H1 (cell line): ENCODE data around the gene RMDN3. TPM values are rescaled to one million over a fixed set of nuclear protein-coding genes. Genes with fewer than 3 reads are reported as not detected.

Experiments
- CTCF ChIA-PET: fragments of 300-600 bp; sonication (Branson Sonifier 250); formaldehyde crosslinking; loops from one replicate; lab custom pipeline; 2021; ENCODE audit not compliant: partially characterized antibody; lab: Charles Lee
- POLR2A ChIA-PET: fragments of 300-600 bp; sonication (Branson Sonifier 250); formaldehyde crosslinking; loops from one replicate; lab custom pipeline; 2021; ENCODE audit warnings: inconsistent platforms; ENCODE audit not compliant: partially characterized antibody; lab: Charles Lee
- DNase-seq, 2 experiments: peaks; one replicate each; pipeline versions ENCODE4 v3.0.0 to v3.0.0-alpha.2; 2010 to 2022; ENCODE audit warnings: low spot score in 2 of 2, low read depth in 1 of 2, mixed read lengths in 1 of 2
- FAIRE-seq: peaks from 2 replicates; lab custom pipeline; 2011; peaks lifted over from hg19 to GRCh38; lab: Jason Lieb, UNC
- H2AFZ ChIP-seq: 2 replicates; pipeline ENCODE4 v1.8.1; 2012; ENCODE audit warnings: low read length, inconsistent platforms
- H2AK5ac ChIP-seq: 2 replicates; pipeline ENCODE4 v1.6.1; 2013; ENCODE audit warnings: low read depth, low read length
- H2BK120ac ChIP-seq: replicated peaks from 2 replicates; pipeline ENCODE3; 2013; ENCODE audit warnings: low read depth, low read length, inconsistent platforms
- H2BK12ac ChIP-seq: 2 replicates; pipeline ENCODE4 v1.6.1; 2013; ENCODE audit warnings: low read depth, low read length
- H2BK15ac ChIP-seq: 2 replicates; pipeline ENCODE4 v1.6.1; 2013; ENCODE audit warnings: low read length
- H2BK20ac ChIP-seq: 2 replicates; pipeline ENCODE4 v1.6.1; 2013; ENCODE audit warnings: low read length
- H2BK5ac ChIP-seq: 2 replicates; pipeline ENCODE4 v1.6.1; 2013; ENCODE audit warnings: low read depth, low read length
- H3K14ac ChIP-seq: 2 replicates; pipeline ENCODE4 v1.6.1; 2013; ENCODE audit warnings: inconsistent platforms; ENCODE audit not compliant: insufficient read length
- H3K18ac ChIP-seq: 2 replicates; pipeline ENCODE4 v1.6.1; 2013; ENCODE audit warnings: low read length; ENCODE audit errors: extremely low read depth
- H3K23ac ChIP-seq: 2 replicates; pipeline ENCODE4 v1.6.1; 2013; ENCODE audit warnings: inconsistent platforms; ENCODE audit not compliant: insufficient read length
- H3K23me2 ChIP-seq: 2 replicates; pipeline ENCODE4 v1.6.1; 2013; ENCODE audit warnings: low read depth, low read length
- H3K27ac ChIP-seq: 2 replicates; pipeline ENCODE4 v1.6.1; 2011; ENCODE audit warnings: low read depth, low read length, inconsistent platforms
- H3K27me3 ChIP-seq, 4 experiments: replicated peaks in 1 of 4; 1 replicate in 1 of 4; 2 replicates in 3 of 4; pipeline versions ENCODE4 v1.6.1 to v1.8.1; 2011 to 2013; ENCODE audit warnings: low read length in 3 of 4, mild to moderate bottlenecking in 3 of 4, inconsistent platforms in 2 of 4, mixed read lengths in 2 of 4, moderate library complexity in 1 of 4; ENCODE audit not compliant: control insufficient read depth in 3 of 4, insufficient read depth in 3 of 4; ENCODE audit errors: extremely low read depth in 1 of 4
- H3K36me3 ChIP-seq, 4 experiments: 2 replicates each; pipeline versions ENCODE4 v1.6.1 to v1.8.1; 2011 to 2013; ENCODE audit warnings: mild to moderate bottlenecking in 4 of 4, low read length in 3 of 4, moderate library complexity in 2 of 4, control low read depth in 1 of 4, inconsistent platforms in 1 of 4; ENCODE audit not compliant: insufficient read depth in 4 of 4, control insufficient read depth in 2 of 4
- H3K4ac ChIP-seq: replicated peaks from 2 replicates; pipeline ENCODE3; 2013; ENCODE audit warnings: low read length, low read depth, mixed read lengths, inconsistent platforms; ENCODE audit not compliant: insufficient read length
- H3K4me1 ChIP-seq, 4 experiments: replicated peaks in 1 of 4; 1 replicate in 1 of 4; 2 replicates in 3 of 4; pipeline versions ENCODE4 v1.6.1 to v1.8.1; 2011 to 2013; ENCODE audit warnings: low read length in 3 of 4, inconsistent platforms in 2 of 4, mixed read lengths in 1 of 4; ENCODE audit not compliant: insufficient read depth in 4 of 4, control insufficient read depth in 3 of 4
- H3K4me2 ChIP-seq, 2 experiments: 2 replicates each; pipeline versions ENCODE4 v1.6.1 to v1.8.1; 2011 to 2013; ENCODE audit warnings: low read depth in 2 of 2, low read length in 2 of 2, control low read depth in 1 of 2, inconsistent platforms in 1 of 2, mild to moderate bottlenecking in 1 of 2; ENCODE audit not compliant: insufficient read depth in 1 of 2
- H3K4me3 ChIP-seq, 4 experiments: fragments of 200-600, 300-600 bp in 1 of 4; sonication (generic), shearing (Covaris generic), sonication (Bioruptor Twin) in 1 of 4; 2 replicates each; pipeline versions ENCODE4 v1.5.1 to v1.8.1; 2011 to 2016; ENCODE audit warnings: low read length in 4 of 4, low read depth in 3 of 4, control low read depth in 2 of 4, inconsistent platforms in 2 of 4, mild to moderate bottlenecking in 2 of 4, mixed read lengths in 1 of 4, moderate library complexity in 1 of 4; ENCODE audit not compliant: insufficient read depth in 2 of 4; ENCODE audit errors: extremely low read depth in 1 of 4
- H3K56ac ChIP-seq: replicated peaks from 2 replicates; pipeline ENCODE3; 2013; ENCODE audit warnings: low read depth, mild to moderate bottlenecking, mixed read lengths, low read length, inconsistent platforms; ENCODE audit not compliant: insufficient read length
- H3K79me1 ChIP-seq: 2 replicates; pipeline ENCODE4 v1.6.1; 2013; ENCODE audit warnings: low read depth, low read length, control low read depth
- H3K79me2 ChIP-seq, 2 experiments: 2 replicates each; pipeline versions ENCODE4 v1.6.1 to v1.8.1; 2012 to 2013; ENCODE audit warnings: low read length in 2 of 2, mild to moderate bottlenecking in 2 of 2, inconsistent platforms in 1 of 2; ENCODE audit not compliant: insufficient read depth in 2 of 2, control insufficient read depth in 1 of 2
- H3K9ac ChIP-seq, 4 experiments: replicated peaks in 1 of 4; 1 replicate in 1 of 4; 2 replicates in 3 of 4; pipeline versions ENCODE4 v1.6.1 to v1.8.1; 2011 to 2013; ENCODE audit warnings: low read depth in 3 of 4, low read length in 3 of 4, control low read depth in 2 of 4, mild to moderate bottlenecking in 2 of 4, moderate library complexity in 2 of 4, inconsistent platforms in 1 of 4; ENCODE audit errors: extremely low read depth in 1 of 4
- H3K9me3 ChIP-seq, 2 experiments: 2 replicates each; pipeline versions ENCODE4 v1.6.1 to v1.8.1; 2012 to 2013; ENCODE audit warnings: mild to moderate bottlenecking in 2 of 2, moderate library complexity in 2 of 2, control low read depth in 1 of 2, inconsistent platforms in 1 of 2, low read depth in 1 of 2, low read length in 1 of 2, mixed read lengths in 1 of 2; ENCODE audit not compliant: insufficient read depth in 2 of 2
- H4K20me1 ChIP-seq, 2 experiments: replicated peaks in 1 of 2; 2 replicates each; pipeline versions ENCODE3 to v1.8.1; 2011 to 2013; ENCODE audit warnings: inconsistent platforms in 2 of 2, low read length in 2 of 2, mild to moderate bottlenecking in 1 of 2; ENCODE audit not compliant: insufficient read depth in 2 of 2, control insufficient read depth in 1 of 2
- H4K5ac ChIP-seq: 2 replicates; pipeline ENCODE4 v1.6.1; 2013; ENCODE audit warnings: low read length, low read depth, mixed read lengths, inconsistent platforms; ENCODE audit not compliant: insufficient read length
- H4K8ac ChIP-seq: 2 replicates; pipeline ENCODE4 v1.8.0; 2013; ENCODE audit warnings: mild to moderate bottlenecking, moderate library complexity, low read length, inconsistent platforms; ENCODE audit not compliant: insufficient read depth; ENCODE audit errors: extremely low read depth
- H4K91ac ChIP-seq: replicated peaks from 2 replicates; pipeline ENCODE3; 2013; ENCODE audit warnings: low read length, mixed read lengths, inconsistent platforms; ENCODE audit not compliant: insufficient read length
- BACH1 ChIP-seq: IDR thresholded peaks from 2 replicates; pipeline ENCODE4 v1.6.1; 2012; ENCODE audit warnings: low read length, improper control_type of control experiment
- CEBPB ChIP-seq: IDR thresholded peaks from 2 replicates; pipeline ENCODE4 v1.6.1; 2012; ENCODE audit warnings: low read depth, low read length
- CHD1 ChIP-seq: IDR thresholded peaks from 2 replicates; pipeline ENCODE4 v1.6.1; 2012; ENCODE audit warnings: low read depth, low read length, improper control_type of control experiment
- E2F6 ChIP-seq: IDR thresholded peaks from 2 replicates; pipeline ENCODE4 v1.6.1; 2012; ENCODE audit warnings: inconsistent platforms
- HDAC2 ChIP-seq, 2 experiments: fragments of 300-600 bp in 1 of 2; sonication (generic) in 1 of 2; IDR thresholded peaks; 2 replicates each; pipeline ENCODE4 v1.6.1; 2011 to 2012; ENCODE audit warnings: low read depth in 2 of 2, low read length in 2 of 2, mild to moderate bottlenecking in 2 of 2, moderate library complexity in 2 of 2, borderline replicate concordance in 1 of 2, inconsistent platforms in 1 of 2
- WGBS, 2 experiments: shearing (Covaris generic) in 1 of 2; methylation state at CpG; one replicate each; pipeline versions ENCODE4 v1.1.6 to v1.1.7; 2013 to 2015; ENCODE audit warnings: low lambda C conversion rate in 2 of 2, mixed read lengths in 2 of 2, inconsistent platforms in 1 of 2, low coverage in 1 of 2, missing lambda C conversion rate in 1 of 2; ENCODE audit not compliant: insufficient replicate concordance in 2 of 2, insufficient coverage in 1 of 2, insufficient read length in 1 of 2; ENCODE audit errors: extremely low coverage in 1 of 2, missing lambda C conversion rate in 1 of 2; 5-methylcytosine and 5-hydroxymethylcytosine counted together
- polyA plus RNA-seq, 7 experiments: library from polyadenylated mRNA; depleted of rRNA in 3 of 7; stranded (reverse) in 5 of 7; unstranded in 2 of 7; fragments of >200 nt in 5 of 7; fragments of 200-250 nt in 2 of 7; gene quantifications; 1 replicate in 5 of 7; 2 replicates in 1 of 7; 4 replicates in 1 of 7; pipeline versions ENCODE4 v1.2.1 to v1.2.3, GENCODE V29; 2011 to 2013; ENCODE audit warnings: missing spikeins in 2 of 7, mixed read lengths in 2 of 7
- total RNA-seq: library from RNA; stranded (reverse); fragmentation: NEBNext Ultra II Directional; extraction: Animal tissue kit (Norgen Biotek cat#: 25700); gene quantifications from 2 replicates; pipeline ENCODE4 v1.2.1, GENCODE V29; 2021

The RMDN3 gene
- total and polyA plus RNA-seq, 2 of the 8 experiments (the other 6 are each of a cell fraction or from before 2014, with no cell fraction given): 10.8 to 24.1 TPM

GRCh38 chr15:40768521-40769273 lies 13.6 kb upstream of the RMDN3 start:
- CTCF ChIA-PET: interaction anchor here (0.8 to 15.3 kb wide), 5 partner anchors 11 to 90 kb away, joined by 4 to 184 read pairs (median 43); no protein-coding TSS in a partner anchor
- 95% methylated on average over 20 of the region's 21 CpGs; no CpG with 5 or more reads in 1 of the 2 experiments for WGBS, 2 experiments

More at GRCh38 chr15:40768521-40769273, 13.6 kb upstream of the RMDN3 start:
- no peak overlapping the region for H3K9ac ChIP-seq
- H2BK120ac ChIP-seq: no peak overlapping the region
- no peaks in the 10 kb centered on the region for H3K9me3 ChIP-seq
- no peak overlapping the region for H2BK20ac ChIP-seq
- no peak overlapping the region; the same call in 1 of the 2 replicates for H4K8ac ChIP-seq
- FAIRE-seq (no peak), DNase-seq (no peak)
- no peak overlapping the region for H3K4ac ChIP-seq
- no peak overlapping the region for H2BK5ac ChIP-seq
- H3K4me3 ChIP-seq: no peak overlapping the region
- H3K27ac ChIP-seq: no peak overlapping the region
- H3K27me3 ChIP-seq: no peaks in the 10 kb centered on the region
- H2BK12ac ChIP-seq: no peak overlapping the region
- no peak overlapping the region for H3K18ac ChIP-seq
- no peak overlapping the region for H3K14ac ChIP-seq
- no peaks in the 10 kb centered on the region for H3K79me2 ChIP-seq
- peaks cover 0 to 6% (median 0%) of the 10 kb centered on the region in 4 experiments; a peak in 2 of 8 replicates for H3K36me3 ChIP-seq
- no peak overlapping the region for H2BK15ac ChIP-seq
- no peak overlapping the region for H3K23ac ChIP-seq
- no peak overlapping the region for H4K5ac ChIP-seq
- H4K91ac ChIP-seq: no peak overlapping the region
- H3K4me2 ChIP-seq: no peak overlapping the region
- POLR2A ChIA-PET: interaction anchor here (0.9 to 2.7 kb wide), 3 partner anchors 9 to 30 kb away, joined by 3 to 11 read pairs (median 4); no protein-coding TSS in a partner anchor
- peaks cover 8% of the 10 kb centered on the region; the same call in 1 of the 2 replicates for H3K23me2 ChIP-seq
- H2AK5ac ChIP-seq: no peak overlapping the region
- TF ChIP-seq CEBPB (no peak), BACH1 (no peak), HDAC2 (IDR thresholded peaks at IDR 0.05; ENCODE audit: borderline replicate concordance in 1 of 2, low read depth in 2 of 2, low read length in 2 of 2) (no peak), E2F6 (no peak), CHD1 (no peak)
- H4K20me1 ChIP-seq: peaks cover 0 to 2% of the 10 kb centered on the region in 2 experiments
- no peak overlapping the region for H3K56ac ChIP-seq
- no peak overlapping the region for H2AFZ ChIP-seq
- H3K4me1 ChIP-seq: peaks cover 6 to 27% (median 15%) of the 10 kb centered on the region in 4 experiments
- H3K79me1 ChIP-seq: no peaks in the 10 kb centered on the region; the same call in 1 of the 2 replicates
